ENCODE results near the gene GRB7.
"Not testable (repeated sequence)": the region's sequence is repeated elsewhere in the genome, so short reads cannot be mapped to it uniquely, and the experiment has no call there.

GRB7 gene

DNA sequence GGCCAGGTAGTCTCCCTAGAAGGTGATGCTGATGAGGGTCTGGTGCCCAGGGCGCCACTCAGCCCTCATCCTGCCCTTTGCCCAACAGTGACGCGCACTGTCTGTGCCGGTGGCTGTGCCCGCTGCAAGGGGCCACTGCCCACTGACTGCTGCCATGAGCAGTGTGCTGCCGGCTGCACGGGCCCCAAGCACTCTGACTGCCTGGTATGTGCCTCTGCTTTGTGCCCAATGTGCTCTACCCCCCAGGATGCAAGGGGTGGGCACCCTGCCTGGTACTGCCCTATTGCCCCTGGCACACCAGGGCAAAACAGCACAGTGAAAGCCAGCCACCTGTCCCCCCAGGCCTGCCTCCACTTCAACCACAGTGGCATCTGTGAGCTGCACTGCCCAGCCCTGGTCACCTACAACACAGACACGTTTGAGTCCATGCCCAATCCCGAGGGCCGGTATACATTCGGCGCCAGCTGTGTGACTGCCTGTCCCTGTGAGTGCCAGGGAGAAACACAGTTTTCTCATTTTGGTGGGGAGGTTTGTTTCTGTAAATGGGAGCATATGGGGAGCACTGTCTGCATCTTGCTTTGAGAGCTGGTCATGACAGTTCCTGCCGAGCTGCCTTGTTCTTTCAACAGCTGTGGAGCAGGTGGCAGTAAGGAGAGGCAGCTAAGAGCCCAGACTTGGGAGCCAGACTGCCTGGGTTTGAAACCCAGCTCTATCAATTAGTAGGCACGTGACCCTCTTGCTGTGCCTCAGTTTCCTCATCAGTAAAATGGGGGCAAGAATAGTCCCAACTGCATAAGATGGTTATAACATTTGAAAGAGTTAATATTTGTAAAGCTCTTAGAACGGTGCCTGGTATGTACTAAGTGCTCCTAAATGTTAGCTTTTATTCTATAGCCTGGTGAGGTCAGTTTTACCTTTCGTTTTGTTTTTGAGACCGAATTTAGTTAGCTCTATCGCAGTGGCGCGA, 27.5 kb upstream of the GRB7 start:
- DNase-seq (ENCODE audit: low spot score), result no peak

DNA sequence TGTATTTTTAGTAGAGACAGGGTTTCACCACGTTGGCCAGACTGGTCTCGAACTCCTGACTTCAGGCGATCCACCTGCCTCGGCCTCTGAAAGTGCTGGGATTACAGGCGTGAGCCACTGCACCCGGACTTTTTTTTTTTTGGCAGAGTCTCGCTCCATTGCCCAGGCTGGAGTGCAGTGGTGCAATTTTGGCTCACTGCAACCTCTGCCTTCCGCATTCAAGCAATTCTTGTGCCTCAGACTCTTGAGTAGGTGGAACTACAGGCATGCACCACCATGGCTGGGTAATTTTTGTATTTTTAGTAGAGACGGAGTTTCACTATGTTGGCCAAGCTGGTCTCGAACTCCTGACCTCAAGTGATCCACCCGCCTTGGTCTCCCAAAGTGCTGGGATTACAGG, 26.7 kb upstream of the GRB7 start:
- DNase-seq (ENCODE audit: low spot score), result not testable (repeated sequence)

DNA sequence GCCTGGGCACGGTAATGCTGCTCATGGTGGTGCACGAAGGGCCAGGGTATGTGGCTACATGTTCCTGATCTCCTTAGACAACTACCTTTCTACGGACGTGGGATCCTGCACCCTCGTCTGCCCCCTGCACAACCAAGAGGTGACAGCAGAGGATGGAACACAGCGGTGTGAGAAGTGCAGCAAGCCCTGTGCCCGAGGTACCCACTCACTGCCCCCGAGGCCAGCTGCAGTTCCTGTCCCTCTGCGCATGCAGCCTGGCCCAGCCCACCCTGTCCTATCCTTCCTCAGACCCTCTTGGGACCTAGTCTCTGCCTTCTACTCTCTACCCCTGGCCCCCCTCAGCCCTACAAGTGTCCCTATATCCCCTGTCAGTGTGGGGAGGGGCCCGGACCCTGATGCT, 25.9 kb upstream of the GRB7 start:
- DNase-seq (ENCODE audit: low spot score), result no peak

DNA sequence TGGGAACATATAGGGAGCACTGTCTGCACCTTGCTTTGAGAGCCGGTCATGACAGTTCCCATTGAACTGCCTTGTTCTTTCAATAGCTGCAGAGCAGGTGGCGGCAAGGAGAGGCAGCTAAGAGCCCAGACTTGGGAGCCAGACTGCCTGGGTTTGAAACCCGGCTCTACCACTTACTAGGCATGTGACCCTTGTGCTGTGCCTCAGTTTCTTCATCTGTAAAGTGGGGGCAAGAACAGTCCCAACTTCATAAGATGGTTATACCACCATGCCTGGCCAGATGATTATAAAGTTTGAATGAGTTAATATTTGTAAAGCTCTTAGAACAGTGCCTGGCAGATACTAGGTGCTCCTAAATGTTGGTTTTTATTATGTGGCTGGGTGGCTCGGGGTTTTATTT, 23.5 kb upstream of the GRB7 start:
- no peak for DNase-seq (ENCODE audit: low spot score)

DNA sequence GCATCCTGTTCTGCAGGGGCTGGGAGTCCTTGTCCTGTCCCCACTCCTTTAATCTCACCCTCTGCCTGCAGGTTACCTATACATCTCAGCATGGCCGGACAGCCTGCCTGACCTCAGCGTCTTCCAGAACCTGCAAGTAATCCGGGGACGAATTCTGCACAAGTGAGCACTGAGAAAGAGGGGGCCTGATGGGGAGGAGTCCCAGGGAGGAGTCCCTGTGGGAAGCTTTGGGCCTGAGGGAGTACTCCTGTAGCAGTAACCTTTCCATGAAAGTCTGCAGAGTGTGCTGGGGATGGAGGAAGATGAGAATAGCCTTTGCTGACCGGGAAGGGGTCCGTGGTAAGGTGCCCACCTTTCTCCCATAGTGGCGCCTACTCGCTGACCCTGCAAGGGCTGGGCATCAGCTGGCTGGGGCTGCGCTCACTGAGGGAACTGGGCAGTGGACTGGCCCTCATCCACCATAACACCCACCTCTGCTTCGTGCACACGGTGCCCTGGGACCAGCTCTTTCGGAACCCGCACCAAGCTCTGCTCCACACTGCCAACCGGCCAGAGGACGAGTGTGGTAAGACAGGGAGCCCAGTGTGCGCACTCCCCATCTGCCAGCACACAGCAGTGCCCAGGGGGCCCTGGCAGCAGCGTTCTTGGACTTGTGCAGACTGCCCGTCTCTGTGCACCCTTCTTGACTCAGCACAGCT, 22.2 kb upstream of the GRB7 start:
- no peak for DNase-seq (ENCODE audit: low spot score)

DNA sequence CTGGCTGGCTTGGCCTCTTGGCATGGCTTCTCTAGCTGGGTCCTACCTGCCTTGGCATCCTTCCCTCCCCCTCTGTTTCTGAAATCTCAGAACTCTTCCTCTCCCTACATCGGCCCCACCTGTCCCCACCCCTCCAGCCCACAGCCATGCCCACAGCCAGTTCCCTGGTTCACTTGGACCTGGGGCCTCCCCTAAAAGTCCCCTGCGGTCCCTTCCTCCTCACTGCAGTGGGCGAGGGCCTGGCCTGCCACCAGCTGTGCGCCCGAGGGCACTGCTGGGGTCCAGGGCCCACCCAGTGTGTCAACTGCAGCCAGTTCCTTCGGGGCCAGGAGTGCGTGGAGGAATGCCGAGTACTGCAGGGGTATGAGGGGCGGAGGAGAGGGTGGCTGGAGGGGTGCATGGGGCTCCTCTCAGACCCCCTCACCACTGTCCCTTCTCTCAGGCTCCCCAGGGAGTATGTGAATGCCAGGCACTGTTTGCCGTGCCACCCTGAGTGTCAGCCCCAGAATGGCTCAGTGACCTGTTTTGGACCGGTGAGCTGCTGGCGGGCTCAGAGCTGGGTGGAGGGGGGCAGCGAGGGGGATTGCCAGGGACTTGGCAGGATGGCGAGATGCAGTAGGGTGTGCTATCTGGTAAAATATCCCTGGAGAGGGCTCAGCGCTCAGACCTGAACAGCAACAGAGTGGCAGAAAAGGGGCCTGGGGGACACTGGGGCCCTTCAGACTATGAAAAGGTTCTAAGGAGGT, 21.5 kb upstream of the GRB7 start:
- DNase-seq (ENCODE audit: low spot score), result no peak

DNA sequence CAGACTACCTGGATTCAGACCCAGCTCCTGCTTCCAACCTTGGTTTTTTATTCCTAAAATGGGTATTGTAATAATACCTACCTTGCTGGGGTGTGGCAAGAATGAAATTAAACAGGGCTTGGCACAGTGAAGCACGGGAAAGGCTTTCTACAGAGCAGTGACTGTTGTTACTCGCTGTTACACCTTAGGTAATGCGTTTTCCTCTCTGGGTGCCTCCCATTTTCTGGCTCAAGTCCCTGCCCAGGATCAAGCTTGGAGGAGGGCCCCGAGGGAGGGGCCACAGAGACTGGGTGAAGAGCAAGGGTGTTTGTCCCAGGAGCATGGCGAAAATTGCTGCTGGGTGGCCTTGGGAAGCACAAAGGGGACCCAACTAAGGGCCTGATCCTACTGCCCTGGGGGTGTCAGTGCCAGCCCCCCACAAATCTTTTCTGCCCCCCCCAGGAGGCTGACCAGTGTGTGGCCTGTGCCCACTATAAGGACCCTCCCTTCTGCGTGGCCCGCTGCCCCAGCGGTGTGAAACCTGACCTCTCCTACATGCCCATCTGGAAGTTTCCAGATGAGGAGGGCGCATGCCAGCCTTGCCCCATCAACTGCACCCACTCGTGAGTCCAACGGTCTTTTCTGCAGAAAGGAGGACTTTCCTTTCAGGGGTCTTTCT, 20.7 kb upstream of the GRB7 start:
- no peak for DNase-seq (ENCODE audit: low spot score)

DNA sequence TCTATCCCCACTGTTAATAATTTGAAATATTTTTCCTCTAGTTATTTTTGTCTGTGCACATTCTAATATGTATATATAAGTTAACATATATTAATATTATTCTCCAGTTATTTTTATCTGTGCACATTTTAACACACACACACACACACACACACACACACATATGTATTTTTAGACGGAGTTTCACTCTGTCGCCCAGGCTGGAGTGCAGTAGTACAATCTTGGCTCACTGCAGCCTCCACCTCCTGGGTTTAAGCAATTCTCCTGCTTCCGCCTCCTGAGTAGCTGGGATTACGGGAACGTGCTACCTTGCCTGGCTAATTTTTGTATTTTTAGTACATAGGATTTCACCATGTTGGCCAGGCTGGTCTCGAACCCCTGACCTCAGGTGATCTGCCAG, 20.1 kb upstream of the GRB7 start:
- no peak for DNase-seq (ENCODE audit: low spot score)

DNA sequence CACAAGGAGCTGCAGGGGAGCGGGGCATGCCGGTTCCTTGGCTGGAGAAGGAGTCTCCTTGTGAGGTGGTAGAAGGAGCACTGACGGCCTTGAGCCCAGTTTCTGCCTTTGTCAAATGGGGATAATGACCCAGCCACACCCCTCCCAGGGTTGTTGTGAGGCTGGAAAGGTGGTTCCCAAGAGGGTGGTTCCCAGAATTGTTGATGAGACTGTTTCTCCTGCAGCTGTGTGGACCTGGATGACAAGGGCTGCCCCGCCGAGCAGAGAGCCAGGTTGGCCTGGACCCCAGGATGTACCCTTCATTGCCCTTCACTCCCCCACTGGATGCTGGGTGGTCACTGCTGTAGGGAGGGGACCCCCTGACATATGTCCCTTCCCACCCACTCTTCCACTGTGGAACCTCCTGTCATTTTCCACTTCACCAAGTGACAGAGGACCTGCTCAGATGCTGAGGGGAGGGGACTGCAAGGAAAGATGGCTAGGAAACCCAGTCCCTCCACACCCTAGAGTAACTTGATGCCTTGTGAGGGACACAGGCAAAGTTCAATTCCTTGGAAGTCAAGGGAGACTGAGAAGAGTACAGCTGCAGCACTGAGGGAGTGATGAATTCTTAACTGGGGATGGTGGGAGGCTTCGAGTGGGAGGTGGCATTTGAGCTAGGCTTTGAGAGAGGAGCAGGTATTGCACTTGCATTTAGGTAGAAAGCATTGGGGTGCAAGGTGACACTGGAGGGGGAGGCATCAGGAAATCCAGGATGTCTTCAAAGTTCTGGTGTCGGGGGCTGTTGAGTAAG, 18.0 kb upstream of the GRB7 start:
- no peak for DNase-seq (ENCODE audit: low spot score)

DNA sequence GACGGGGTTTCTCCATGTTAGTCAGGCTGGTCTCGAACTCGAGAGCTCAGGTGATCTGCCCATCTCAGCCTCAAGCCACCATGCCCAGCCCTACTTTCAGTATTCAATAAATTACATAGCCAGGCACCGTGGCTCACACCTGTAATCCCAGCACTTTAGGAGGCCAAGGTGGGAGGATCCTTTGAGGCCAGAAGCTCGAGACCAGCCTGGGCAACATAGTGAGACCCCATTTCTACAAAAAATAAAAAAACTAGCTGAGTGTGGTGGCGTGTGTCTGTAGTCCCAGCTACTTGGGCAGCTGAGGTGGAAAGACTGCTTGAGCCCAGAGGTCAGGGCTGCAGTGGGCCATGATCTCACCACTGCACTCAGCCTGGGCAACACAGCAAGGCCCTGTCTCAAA, 15.6 kb upstream of the GRB7 start:
- DNase-seq (ENCODE audit: low spot score), result no peak

DNA sequence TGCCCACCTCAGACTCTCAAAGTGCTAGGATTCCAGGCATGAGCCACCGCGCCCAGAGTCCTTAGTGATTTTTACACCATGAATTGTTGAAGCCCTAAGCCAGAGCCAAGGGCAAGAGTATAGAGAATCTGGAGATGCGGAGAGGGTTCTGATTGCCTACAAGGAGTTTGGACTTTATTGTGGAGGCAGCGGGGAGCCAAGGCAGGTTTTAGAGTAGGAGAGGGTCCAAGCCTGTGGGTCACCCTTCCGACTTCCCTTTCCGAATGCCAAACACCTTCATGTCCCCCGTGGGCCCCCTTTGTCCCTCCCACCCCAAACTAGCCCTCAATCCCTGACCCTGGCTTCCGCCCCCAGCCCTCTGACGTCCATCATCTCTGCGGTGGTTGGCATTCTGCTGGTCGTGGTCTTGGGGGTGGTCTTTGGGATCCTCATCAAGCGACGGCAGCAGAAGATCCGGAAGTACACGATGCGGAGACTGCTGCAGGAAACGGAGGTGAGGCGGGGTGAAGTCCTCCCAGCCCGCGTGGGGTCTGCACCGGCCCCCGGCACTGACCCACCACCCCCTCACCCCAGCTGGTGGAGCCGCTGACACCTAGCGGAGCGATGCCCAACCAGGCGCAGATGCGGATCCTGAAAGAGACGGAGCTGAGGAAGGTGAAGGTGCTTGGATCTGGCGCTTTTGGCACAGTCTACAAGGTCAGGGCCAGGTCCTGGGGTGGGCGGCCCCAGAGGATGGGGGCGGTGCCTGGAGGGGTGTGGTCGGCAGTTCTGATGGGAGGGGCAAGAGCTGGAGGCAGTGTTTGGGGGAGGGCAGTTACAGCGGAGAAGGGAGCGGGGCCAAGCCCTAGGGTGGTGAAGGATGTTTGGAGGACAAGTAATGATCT, 14.5 kb upstream of the GRB7 start:
- no peak for DNase-seq (ENCODE audit: low spot score)

DNA sequence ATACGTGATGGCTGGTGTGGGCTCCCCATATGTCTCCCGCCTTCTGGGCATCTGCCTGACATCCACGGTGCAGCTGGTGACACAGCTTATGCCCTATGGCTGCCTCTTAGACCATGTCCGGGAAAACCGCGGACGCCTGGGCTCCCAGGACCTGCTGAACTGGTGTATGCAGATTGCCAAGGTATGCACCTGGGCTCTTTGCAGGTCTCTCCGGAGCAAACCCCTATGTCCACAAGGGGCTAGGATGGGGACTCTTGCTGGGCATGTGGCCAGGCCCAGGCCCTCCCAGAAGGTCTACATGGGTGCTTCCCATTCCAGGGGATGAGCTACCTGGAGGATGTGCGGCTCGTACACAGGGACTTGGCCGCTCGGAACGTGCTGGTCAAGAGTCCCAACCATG, 13.0 kb upstream of the GRB7 start:
- no peak for DNase-seq (ENCODE audit: low spot score)

DNA sequence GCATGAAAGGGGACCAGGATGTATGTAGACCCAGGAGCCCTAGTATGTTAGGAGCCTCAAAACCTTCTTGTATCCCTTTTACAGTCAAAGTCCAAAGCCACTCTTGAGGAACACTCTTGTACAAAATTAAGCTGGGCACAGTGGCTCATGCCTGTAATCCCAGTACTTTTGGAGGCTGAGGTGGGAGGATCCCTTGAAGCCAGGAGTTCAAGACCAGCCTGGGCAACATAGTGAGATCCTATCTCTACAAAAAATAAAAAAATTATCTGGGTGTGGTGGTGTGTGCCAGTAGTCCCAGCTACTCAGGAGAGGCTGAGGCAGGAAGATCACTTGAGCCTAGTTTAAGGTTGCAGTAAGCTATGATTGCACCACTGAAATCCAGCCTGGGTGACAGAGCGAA, 11.8 kb upstream of the GRB7 start:
- DNase-seq (ENCODE audit: low spot score), result not testable (repeated sequence)

DNA sequence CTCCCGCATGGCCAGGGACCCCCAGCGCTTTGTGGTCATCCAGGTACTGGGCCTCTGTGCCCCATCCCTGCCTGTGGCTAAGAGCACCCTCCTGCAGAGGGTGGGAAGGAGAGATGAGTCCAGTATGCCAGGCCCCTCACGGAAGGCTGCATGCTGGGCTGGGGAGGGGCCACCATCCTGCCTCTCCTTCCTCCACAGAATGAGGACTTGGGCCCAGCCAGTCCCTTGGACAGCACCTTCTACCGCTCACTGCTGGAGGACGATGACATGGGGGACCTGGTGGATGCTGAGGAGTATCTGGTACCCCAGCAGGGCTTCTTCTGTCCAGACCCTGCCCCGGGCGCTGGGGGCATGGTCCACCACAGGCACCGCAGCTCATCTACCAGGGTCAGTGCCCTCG, 11.1 kb upstream of the GRB7 start:
- no peak for DNase-seq (ENCODE audit: low spot score)

DNA sequence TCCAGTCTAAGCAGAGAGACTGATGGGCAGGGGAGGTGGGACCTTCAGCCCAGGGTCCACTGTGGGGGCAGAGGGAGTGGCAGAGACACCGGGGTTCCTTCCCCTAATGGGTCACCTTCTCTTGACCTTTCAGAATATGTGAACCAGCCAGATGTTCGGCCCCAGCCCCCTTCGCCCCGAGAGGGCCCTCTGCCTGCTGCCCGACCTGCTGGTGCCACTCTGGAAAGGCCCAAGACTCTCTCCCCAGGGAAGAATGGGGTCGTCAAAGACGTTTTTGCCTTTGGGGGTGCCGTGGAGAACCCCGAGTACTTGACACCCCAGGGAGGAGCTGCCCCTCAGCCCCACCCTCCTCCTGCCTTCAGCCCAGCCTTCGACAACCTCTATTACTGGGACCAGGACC, 10.2 kb upstream of the GRB7 start:
- DNase-seq (ENCODE audit: low spot score), result no peak

DNA sequence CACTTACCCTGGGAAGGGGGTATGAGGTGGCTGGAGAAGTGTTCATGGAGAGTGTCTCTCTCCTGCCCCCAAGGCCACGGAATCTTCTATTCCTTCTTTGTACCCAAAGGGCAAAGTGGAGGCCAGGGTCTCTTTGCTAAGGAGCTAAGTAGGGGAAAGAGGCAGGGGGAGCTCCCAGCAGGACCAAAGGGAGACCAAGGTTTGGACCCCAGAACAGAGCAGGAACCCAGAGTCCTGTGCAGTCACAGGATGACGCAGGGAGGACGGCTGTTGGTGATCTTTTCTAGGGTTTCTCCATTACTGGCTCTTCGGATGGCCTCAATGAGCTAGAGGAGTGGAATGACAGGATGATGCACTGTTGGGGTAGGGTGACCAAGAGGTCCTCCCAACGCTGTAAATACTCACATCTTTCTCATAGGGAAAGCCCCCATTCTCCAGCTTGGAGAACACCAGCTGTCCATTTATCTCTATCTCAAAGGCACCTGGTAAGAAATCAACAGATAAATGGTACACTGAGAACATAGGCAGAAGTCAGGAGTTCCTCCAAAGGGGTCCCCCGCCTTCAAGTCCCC, 8.4 kb upstream of the GRB7 start:
- no peak for DNase-seq (ENCODE audit: low spot score)

DNA sequence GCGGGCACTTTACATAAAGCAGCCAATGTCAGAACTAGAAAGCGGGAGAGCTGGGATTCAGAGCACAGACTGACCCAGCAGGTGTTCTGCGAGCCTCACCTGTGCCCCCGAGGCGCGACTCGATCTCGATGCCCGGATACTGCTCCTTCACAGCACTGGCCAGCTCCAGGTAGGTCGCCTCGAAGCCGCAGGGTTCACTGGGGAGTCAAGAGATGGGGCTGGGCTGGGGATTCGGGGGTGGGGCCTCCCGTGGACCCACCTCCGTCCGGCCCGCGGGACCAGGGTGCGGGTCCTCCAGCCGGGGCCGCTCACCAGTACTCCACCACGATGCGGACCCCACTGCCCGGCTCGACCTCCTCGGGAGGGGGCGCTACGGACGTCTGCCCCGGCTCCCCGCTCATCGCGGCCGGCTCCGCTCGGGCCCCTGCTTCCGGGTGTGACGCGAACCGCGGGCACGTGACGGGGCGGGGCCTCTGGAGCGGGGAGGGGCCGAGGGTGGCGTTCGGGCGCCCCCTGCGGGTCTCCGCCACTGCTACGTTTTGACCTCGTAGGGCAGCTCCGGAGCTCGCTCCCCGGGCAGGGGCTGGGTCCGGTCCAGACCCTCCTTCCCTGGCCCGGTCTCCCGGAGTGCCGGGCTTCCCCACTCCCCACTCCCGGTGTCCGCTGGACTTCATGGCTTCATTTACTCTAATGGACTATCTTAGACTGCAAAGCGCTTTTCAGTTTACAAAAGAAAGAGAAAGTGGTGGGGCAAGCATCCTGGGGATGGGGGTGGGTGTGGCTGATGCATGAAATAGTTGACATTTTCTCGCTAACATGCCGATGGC, 7.4 kb upstream of the GRB7 start, which contains the start of gene MIEN1:
Gene MIEN1, minus strand, starts transcription at position 438 of the 827 bp plus-strand sequence. Its CDS starts 37 bp downstream, at position 401.
- DNase-seq (ENCODE audit: low spot score), result peak; percentile 88

DNA sequence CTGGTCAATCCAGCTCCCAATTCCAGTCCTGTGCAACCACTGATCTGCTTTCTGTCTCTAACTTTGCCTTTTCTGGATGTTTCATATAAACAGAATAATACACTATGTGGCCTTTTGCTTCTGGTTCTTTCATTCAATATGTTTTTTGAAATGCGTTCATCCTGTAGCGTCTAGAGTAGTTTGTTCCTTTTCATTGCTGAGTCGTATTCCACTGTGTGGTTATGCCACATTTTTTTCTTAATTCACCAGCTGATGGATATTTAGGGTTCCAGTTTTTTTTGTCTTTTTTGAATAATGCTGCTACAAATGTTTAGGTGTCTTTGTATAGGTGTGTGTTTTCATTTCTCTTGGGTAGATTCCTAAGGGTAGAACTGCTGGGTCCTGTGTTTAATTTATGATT, 5.2 kb upstream of the GRB7 start:
- DNase-seq (ENCODE audit: low spot score), result no peak

DNA sequence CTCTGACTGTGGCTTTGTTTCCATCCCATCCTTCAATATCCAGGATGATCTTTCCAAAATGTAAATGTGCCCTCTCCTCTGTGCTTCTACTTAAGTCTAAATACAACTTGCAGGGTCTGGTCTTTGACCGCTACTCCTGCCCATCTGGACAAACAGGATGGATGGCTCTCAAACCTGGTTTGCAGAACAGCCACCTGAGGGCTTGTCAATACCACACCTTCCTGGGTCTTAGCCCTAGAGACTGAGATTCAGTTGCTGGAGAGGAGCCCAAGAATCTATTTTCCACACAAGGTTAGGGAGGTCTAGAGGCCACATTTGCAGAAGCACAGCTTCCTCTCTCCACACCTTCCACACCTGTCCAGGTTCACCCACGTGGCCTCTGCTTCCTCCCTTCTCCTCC, 1.9 kb upstream of the GRB7 start:
- no peak for DNase-seq (ENCODE audit: low spot score)
